HTR-8/SVneo (cell line): ENCODE data around the gene NR2F6.
"Not testable (repeated sequence)": the region's sequence is repeated elsewhere in the genome, so short reads cannot be mapped to it uniquely, and the experiment has no call there.

Source experiments
- DNase-seq: peaks from one replicate; pipeline ENCODE4 v3.0.0; 2011; ENCODE audit warnings: low spot score, mixed read lengths; ENCODE audit not compliant: insufficient read length
- FAIRE-seq: peaks from 2 replicates; lab custom pipeline; 2011; peaks lifted over from hg19 to GRCh38; lab: Jason Lieb, UNC

NR2F6 gene

GRCh38 chr19:17245535-17245984 lies at the start of gene NR2F6:
TSS of gene NR2F6 (minus strand) at chr19:17245919. CDS start at chr19:17245220, 699 bp downstream.
- DNase-seq (no peak), FAIRE-seq (no peak)

GRCh38 chr19:17294051-17294891 lies 48.6 kb upstream of the NR2F6 start:
- no peak for FAIRE-seq
- no peak for DNase-seq

GRCh38 chr19:17293605-17294004 lies 47.9 kb upstream of the NR2F6 start:
- no peak for FAIRE-seq
- DNase-seq: no peak

GRCh38 chr19:17292301-17293074 lies 46.8 kb upstream of the NR2F6 start:
- FAIRE-seq: no peak
- DNase-seq: peak; percentile 85

GRCh38 chr19:17289489-17289888 lies 43.8 kb upstream of the NR2F6 start:
- DNase-seq (peak; percentile 60), FAIRE-seq (no peak)

GRCh38 chr19:17286752-17287151 lies 41.0 kb upstream of the NR2F6 start:
- DNase-seq (no peak), FAIRE-seq (no peak)

GRCh38 chr19:17286263-17286662 lies 40.5 kb upstream of the NR2F6 start:
- no peak for DNase-seq
- FAIRE-seq: no peak

- DNase-seq (no peak), FAIRE-seq (no peak)
Observed at GRCh38 chr19:17285415-17286135, 39.9 kb upstream of the NR2F6 start.

GRCh38 chr19:17283504-17283996 lies 37.8 kb upstream of the NR2F6 start:
- DNase-seq (no peak), FAIRE-seq (no peak)

- FAIRE-seq: peak; percentile 92
Observed at GRCh38 chr19:17282488-17283125, 36.9 kb upstream of the NR2F6 start.

GRCh38 chr19:17281391-17282304 lies 35.9 kb upstream of the NR2F6 start, which contains the start of gene ANKLE1:
TSS of gene ANKLE1 (plus strand) at chr19:17281901. CDS start at chr19:17281921, 20 bp downstream.
- no peak for FAIRE-seq
- DNase-seq: no peak

More at GRCh38 chr19:17282488-17283125, 36.9 kb upstream of the NR2F6 start:
- peak; percentile 90 for DNase-seq

- DNase-seq: no peak
- no peak for FAIRE-seq
Observed at GRCh38 chr19:17279436-17279835, 33.7 kb upstream of the NR2F6 start.

- FAIRE-seq: no peak
- no peak for DNase-seq
Observed at GRCh38 chr19:17275441-17276175, 29.9 kb upstream of the NR2F6 start.

- FAIRE-seq, DNase-seq: not testable (repeated sequence)
Observed at GRCh38 chr19:17274892-17275291, 29.2 kb upstream of the NR2F6 start.

GRCh38 chr19:17268754-17269153 lies 23.0 kb upstream of the NR2F6 start:
- FAIRE-seq: no peak
- DNase-seq: no peak

GRCh38 chr19:17266975-17267788 lies 21.5 kb upstream of the NR2F6 start, which contains the start of gene BABAM1:
TSS of gene BABAM1 (plus strand) at chr19:17267443. CDS start at chr19:17268807, 1,364 bp downstream.
- DNase-seq: peak; percentile 99
- peak; percentile 73 for FAIRE-seq

GRCh38 chr19:17266589-17266974 lies 20.9 kb upstream of the NR2F6 start:
- DNase-seq: no peak
- no peak for FAIRE-seq
